DMS153 (cell line): ENCODE results near the gene SMIM38.

Source experiments
- DNase-seq: peaks from one replicate; lab custom pipeline; 2025; lab: John Stamatoyannopoulos, UW

SMIM38 gene

GRCh38 chr11:69155302-69156234, at the start of gene SMIM38:
TSS of gene SMIM38 (plus strand) at chr11:69155935. CDS start at chr11:69157847, 1,912 bp downstream.
- no peak for DNase-seq

DNA sequence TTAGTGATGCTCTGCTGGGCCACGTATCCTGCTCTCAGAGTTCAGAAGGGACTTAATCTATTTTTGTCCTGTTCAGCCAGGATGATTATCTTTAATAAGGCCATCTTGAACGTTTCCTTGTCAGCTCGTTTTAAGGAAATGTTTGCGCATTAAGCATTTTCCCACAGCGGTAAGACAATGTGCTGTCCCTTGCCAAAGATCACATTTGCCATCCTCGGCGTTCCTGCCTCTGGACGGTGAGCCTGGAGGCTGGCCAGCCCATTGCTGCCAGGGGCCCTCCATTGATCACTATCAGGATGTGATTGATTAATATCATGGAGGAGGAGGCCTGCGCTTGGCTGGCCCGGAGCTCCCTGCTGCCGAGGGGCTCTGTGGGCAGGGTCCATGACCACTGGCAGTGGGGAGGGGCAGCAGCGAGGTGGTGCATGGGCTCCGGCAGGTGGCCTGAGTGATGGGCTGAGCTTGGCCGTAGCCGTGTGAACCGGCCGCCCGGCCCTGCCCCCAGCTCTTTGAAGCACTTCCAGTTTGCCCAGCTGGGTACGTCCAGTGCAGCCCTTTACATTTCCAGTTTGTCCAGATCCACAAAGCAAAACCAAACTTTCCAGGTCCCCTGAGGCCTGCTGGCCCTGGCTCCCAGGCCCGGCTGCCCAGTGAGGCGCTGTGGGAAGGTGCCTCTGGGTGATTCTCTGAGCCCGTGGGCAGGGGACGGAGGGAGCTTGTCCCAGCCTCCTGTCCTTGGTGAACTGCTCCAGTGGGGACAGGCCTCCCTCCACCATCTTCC, 49.5 kb upstream of the SMIM38 start:
- no peak for DNase-seq

GRCh38 chr11:69107413-69107812, 48.3 kb upstream of the SMIM38 start:
- no peak for DNase-seq

DNA sequence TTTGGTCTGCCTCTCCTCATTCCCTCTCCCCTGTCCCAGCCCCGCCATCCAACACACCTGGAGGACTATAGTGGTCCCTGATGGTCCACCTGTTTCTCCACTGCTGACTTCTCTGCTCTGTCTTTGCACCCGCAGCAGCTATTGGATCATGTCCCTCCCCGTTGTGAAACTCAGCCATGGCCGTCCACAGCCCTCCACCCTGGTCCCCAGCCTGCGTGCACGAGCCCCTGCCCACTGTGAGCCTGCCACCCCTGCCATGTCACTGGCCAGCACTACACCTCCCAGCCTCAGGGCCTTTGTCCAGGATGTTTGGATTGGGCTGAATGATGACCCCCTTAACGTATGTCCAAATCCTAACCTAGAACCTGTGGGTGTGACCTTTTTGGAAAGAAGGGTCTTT, 47.7 kb upstream of the SMIM38 start:
- DNase-seq = no peak

DNA sequence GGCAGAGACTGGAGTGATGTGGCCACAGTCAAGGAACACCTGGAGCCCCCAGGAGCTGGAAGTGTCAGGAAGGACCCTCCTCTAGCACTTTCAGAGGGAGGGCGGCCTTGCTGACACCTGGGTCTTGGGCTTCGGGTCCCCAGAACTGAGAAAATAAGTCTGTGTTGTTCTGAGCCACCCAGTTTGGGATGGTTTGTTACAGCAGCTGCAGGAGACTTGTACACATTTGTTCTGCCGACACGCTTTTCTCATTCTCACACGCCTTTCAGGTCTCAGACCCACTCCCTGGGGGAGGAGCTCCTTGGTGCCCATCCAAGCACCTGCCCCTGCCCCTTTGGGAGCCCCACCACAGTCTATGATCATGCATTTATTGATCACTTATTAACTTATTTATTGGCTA, 47.2 kb upstream of the SMIM38 start:
- DNase-seq = no peak

- DNase-seq = no peak
Measured at GRCh38 chr11:69109101-69109500, 46.6 kb upstream of the SMIM38 start.

GRCh38 chr11:69110451-69110850, 45.3 kb upstream of the SMIM38 start:
- DNase-seq = no peak

GRCh38 chr11:69111624-69112542, 43.9 kb upstream of the SMIM38 start:
- DNase-seq = no peak

DNA sequence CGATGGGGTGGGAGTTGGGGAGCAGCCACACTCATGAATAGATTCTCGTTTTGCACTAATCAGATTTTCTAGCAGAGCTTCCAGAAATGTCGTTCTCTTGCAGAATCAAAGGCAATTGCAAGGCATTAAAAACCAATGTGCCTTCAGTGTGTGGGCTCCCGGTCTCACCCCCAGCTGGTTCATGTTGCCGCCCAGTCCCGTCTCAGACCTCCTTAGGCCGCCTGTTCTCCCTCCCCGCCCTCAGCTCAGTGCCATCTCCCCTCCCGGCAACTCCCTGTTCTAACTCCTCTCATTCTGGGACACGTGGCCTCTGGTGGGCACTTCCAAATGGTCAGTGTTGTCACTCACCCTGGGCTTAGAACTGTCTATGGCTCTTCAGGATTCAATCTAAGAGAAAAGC, 42.5 kb upstream of the SMIM38 start:
- no peak for DNase-seq

DNA sequence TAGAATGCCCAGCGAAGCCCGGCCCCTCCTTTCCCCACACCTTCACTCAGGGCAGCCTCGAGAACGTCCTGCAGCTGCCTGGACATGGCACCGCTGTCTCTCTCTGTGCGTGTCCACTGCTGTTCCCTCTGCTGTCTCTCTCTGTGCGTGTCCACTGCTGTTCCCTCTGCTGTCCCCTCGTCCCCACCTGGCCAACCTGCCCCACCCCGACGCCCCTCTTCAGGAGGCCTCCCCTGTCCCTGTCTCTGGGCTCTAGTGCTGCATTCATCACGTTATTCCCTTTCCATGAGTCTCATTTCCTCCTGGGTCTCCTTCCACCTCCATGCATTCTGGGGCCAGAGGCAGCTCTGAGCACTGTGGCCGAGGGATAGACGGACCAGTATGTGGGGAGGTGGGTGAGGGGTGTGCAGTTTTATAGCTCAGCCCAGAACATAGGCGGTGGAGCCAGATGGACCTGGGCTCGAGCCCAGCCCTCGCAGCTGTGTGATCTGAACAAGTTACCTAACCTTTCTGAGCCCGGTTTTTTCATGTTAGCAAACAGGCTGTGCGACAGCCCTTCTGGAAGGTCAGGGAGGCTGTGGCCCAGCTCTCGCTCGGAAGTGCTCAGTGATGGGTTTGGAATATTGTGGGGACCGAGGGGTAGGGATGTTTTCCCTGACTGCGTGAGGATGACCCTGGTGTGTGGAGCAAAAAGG, 41.9 kb upstream of the SMIM38 start:
- no peak for DNase-seq

GRCh38 chr11:69114362-69114761, 41.4 kb upstream of the SMIM38 start:
- DNase-seq = no peak

DNA sequence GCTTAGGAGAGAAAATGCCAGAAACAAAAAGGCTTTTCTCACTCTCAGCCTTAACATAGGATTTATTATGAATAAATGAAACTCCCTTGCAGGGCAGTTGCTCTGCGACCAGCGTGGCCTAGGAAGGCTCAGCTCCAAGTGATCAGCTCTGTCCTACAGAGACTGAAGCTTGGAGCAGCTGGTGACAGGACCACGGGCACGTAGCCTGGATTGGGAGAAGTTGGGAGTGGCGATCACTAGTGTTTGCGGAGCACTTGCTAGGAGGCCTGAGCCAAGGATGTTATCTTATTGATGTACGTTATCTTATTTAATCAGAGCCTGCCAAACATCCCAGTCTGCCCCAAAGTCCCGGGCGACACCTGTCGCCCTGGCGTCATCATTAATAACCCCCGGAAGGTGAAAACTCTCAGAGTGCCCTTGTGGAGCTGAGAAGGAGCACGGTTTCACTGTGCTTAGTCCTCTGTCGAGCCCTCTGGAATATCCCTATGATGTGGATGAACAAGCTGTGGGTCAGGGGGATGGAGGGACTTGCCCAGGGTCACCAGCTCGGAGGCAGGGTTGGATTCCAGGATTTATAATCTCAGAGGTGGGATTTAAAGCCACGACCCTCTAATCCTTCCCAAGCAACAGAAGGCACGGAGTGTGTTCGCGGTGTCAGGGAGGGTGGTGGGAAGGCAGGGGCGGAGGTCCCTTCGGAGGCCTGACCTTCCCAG, 40.8 kb upstream of the SMIM38 start:
- no peak for DNase-seq

- DNase-seq = no peak
Measured at GRCh38 chr11:69115586-69116560, 39.9 kb upstream of the SMIM38 start.

- no peak for DNase-seq
Measured at GRCh38 chr11:69116671-69117070, 39.1 kb upstream of the SMIM38 start.

DNA sequence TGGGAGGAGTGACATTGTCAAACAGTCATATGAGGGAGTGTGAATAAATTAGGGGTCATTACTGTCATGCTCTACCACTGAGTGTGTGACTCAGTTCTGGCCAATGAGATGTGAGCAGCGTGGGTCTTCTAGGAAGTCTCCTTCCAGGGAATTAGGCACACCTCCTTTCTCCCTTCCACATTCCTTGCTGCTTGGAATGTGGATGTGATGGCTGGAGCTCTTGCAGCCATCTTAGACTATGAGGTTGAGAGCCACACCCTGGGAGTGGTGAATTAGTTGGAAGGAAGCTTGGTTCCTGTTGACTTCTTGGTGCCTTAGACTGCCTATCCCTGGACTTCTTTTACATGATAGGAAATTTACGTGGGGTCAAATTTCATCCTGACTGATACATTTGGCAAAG, 36.5 kb upstream of the SMIM38 start:
- no peak for DNase-seq

- no peak for DNase-seq
Measured at GRCh38 chr11:69120096-69120875, 35.4 kb upstream of the SMIM38 start.

- no peak for DNase-seq
Measured at GRCh38 chr11:69121021-69121420, 34.7 kb upstream of the SMIM38 start.

DNA sequence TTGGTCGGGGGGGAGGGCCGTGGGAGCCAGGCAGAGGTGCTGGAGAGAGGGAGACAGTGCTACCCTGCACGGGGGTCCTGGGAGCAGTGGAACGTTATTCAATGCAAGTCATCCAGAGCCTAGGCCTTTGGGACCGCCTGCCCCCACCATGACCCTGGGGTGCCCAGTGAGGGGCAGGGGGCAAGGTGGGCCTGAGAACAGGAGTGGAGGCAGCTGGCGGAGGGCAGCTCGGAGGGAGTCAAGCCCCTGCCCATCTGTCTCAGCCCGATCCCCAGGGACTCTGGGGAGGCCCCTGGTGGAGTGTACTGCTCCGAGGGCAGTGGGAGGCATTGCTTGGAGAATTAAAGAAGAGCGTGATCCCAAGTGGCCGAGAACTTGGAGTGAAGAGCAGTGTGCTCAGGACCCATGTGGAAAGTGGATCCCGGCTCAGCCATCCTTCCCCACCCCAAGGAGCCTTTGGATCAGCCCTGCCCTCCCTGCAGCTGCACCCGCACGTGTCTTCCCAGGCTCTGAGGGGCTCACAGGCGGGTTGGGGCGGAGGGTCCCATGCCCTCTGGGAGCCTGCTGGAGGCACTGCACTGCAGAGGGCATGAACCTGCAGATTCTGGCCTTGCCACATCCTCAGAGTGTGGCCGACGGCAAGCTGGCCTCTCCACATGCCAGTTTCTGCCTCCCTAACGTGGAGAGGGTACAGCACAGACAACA, 34.0 kb upstream of the SMIM38 start:
- DNase-seq = no peak
